ENCODE measurements around the gene OPN4.

- TF ChIP-seq, protein P1, sequence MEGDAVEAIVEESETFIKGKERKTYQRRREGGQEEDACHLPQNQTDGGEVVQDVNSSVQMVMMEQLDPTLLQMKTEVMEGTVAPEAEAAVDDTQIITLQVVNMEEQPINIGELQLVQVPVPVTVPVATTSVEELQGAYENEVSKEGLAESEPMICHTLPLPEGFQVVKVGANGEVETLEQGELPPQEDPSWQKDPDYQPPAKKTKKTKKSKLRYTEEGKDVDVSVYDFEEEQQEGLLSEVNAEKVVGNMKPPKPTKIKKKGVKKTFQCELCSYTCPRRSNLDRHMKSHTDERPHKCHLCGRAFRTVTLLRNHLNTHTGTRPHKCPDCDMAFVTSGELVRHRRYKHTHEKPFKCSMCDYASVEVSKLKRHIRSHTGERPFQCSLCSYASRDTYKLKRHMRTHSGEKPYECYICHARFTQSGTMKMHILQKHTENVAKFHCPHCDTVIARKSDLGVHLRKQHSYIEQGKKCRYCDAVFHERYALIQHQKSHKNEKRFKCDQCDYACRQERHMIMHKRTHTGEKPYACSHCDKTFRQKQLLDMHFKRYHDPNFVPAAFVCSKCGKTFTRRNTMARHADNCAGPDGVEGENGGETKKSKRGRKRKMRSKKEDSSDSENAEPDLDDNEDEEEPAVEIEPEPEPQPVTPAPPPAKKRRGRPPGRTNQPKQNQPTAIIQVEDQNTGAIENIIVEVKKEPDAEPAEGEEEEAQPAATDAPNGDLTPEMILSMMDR (IDR thresholded peaks at IDR 0.05; ENCODE audit: poor library complexity) = no peak
- TF ChIP-seq EZH2 (IDR thresholded peaks at IDR 0.05; ENCODE audit: borderline replicate concordance) = no peak
- TF ChIP-seq EZH2phosphoT487 (IDR thresholded peaks at IDR 0.05; ENCODE audit: low read depth, severe bottlenecking, unreplicated experiment) = no peak
Measured at GRCh38 chr10:86644794-86645445, 9.4 kb upstream of the OPN4 start.
